ENCODE measurements around the gene WASF2. TPM values are rescaled to one million over a fixed set of nuclear protein-coding genes. Genes with fewer than 3 reads are reported as not detected.
"Not testable (repeated sequence)": the region's sequence is repeated elsewhere in the genome, so short reads cannot be mapped to it uniquely, and the experiment has no call there.

WASF2 gene
- total RNA-seq, 1 donor from 2014 or later, result 59.1 TPM

DNA sequence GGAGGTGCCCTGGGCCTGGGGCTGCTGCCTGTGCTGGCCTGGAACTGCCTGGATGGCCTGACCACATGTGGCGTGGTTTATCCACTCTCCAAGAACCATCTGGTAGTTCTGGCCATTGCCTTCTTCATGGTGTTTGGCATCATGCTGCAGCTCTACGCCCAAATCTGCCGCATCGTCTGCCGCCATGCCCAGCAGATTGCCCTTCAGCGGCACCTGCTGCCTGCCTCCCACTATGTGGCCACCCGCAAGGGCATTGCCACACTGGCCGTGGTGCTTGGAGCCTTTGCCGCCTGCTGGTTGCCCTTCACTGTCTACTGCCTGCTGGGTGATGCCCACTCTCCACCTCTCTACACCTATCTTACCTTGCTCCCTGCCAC lies 95.7 kb downstream of the WASF2 start:
- intact Hi-C loops (cut with micrococcal nuclease), result no loop called here
- DNase-seq (no peak), ATAC-seq (no peak)

DNA sequence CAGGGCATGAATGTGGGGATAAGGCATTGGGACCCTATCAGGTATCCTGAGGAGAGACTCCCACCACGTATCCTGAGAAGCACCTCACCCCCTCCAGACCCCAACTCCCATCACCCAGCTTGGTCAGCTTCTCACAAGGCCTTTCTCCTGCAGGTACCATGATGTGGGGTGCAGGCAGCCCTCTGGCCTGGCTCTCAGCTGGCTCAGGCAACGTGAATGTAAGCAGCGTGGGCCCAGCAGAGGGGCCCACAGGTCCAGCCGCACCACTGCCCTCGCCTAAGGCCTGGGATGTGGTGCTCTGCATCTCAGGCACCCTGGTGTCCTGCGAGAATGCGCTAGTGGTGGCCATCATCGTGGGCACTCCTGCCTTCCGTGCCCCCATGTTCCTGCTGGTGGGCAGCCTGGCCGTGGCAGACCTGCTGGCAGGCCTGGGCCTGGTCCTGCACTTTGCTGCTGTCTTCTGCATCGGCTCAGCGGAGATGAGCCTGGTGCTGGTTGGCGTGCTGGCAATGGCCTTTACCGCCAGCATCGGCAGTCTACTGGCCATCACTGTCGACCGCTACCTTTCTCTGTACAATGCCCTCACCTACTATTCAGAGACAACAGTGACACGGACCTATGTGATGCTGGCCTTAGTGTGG lies 96.2 kb downstream of the WASF2 start:
- intact Hi-C loops (cut with micrococcal nuclease), result no loop called here
- no peak for DNase-seq
- ATAC-seq, result no peak

DNA sequence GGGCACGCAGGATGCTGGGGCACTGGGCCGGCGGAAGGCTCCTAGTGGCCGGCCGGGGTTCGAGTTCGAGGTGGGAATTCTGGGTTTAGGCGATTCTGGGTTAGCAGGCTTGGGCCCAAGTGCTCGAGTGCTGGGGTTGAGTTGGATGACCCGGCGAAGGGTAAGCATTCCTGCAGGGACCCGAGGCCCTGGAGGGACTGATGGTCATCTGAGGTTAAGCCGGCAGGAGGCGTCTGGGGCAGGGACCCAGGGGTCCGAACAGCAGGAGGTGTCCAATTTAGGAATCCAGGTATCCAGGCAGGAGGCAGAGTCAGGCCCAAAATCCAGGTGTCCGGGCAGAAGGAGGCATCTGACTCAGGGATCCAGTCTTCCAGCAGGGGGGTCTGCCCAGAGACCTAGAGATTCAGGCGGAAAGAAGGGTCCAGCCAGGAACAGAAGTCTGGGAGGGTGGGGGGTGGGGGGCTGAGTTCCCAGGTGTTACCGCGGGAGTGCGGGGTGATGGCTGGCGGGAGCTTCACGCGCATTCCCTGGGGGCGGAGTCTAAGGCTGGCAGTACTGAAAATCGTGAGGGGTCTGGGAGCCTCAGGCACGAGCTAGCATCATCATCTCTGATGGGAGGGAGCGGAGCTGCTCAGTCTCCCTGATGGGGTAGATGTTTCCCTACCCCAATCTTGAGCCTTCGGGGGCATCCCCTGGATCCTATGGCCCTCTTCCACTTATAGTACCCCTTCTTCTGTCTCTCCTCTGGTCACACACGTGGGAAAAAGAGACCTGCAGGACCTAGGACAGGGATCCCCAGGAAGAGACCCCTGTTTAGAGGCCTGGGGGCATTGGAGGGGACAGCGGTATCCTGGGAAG lies 97.0 kb downstream of the WASF2 start:
- ATAC-seq (no peak), DNase-seq (no peak)
- intact Hi-C loops (cut with micrococcal nuclease), result no loop called here

DNA sequence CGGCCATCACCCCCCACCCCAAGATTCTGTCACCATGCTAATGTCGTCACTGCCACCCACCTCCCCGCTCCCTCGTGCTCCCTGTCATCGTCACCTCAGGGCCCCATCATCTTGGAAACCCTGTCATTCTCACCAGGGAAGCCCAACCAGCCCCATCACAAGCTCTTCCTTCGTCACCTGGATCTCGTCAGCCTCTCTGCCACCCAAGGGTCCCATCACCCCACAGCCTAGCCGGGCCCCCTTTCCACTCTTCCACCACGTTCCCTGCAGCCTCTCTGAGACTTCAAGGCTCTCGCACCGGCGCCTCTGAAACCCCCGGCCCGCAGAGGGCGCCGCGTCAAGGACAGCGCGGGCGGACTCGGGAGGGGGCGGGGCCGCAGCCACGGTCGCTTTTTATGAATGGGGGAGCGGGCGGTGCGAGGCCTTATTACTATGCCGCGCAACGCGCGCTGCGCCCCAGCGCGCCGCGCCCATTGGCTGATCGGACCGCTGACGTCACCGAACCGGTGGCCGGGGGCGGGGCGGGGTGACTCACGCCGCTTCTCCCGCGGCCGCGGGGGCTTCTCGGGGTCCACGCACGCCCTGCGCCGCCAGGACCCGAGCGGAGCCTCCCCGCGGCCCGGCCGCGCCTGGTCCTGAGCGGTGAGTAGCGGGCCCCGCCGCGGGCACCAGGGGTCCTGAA lies 97.7 kb downstream of the WASF2 start, which contains the start of gene GPR3:
Gene GPR3, plus strand, starts transcription at position 527 of the 682 bp plus-strand sequence. CDS start 1,177 bp downstream, outside the sequence.
- ATAC-seq (peak; percentile 89), DNase-seq (peak; percentile 96)
- intact Hi-C loops (cut with micrococcal nuclease), result no loop called here

DNA sequence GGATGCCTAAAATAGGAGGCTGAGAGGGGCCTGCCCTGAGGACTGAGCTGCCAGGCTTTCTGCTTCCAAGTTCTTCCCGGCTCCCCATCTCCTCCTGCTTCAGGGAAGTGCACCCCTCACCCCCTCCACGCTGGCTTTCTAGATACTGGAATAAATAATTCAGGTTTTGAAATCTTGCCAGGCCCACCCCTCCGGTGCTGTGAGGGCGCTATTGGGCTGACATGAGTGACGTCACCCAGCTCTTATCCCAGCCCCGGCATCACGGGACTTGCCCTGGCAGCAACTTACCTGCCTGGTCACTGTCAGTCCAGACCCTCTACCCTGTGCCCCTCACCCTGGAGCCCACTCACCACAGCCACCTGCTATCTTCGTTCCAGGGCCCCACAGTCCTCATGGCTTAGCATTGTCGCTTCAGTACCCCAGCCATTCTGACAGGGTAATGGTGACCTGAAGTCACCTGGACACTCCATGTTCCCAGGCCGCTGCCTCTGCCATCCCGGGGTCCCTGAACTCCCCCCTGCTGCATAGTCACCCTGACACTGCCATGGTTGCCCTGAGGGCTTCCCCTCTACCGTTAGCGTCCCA lies 98.4 kb downstream of the WASF2 start:
- intact Hi-C loops (cut with micrococcal nuclease), result no loop called here
- DNase-seq, result peak; percentile 65
- ATAC-seq, result peak; percentile 60

DNA sequence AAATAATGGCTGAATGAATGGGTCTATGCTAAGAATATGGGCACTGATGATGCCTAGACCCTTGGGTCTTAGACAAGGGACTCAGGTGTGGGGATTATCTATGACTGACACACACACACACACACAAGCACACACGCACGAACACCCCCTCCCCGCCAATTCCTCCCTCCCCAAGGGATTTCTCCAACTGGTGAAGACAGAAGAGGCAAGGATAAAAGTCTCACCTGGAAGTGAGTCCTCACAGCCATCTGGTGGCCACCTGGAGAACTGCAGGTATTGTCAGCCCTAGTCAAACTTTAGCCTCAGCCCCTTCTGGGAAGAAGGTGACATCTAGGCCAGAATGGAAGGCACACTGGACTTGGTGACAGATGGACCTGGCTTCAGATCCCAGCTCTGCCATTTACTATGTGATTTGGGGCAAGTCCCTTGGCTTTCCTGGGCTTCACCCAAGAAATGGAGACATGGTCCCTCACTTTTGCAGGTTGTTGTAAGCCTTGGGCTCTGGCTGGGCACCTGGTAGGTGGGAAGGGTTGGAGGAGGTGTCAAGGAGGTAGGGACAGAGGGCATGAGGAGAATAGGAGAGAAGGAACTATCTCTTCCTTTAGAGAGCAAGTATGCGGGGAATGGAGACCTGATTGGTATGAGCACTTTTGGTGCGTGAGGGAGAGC lies 101.5 kb downstream of the WASF2 start:
- peak; percentile 79 for DNase-seq
- no peak for ATAC-seq
- intact Hi-C loops (cut with micrococcal nuclease), result no loop called here

DNA sequence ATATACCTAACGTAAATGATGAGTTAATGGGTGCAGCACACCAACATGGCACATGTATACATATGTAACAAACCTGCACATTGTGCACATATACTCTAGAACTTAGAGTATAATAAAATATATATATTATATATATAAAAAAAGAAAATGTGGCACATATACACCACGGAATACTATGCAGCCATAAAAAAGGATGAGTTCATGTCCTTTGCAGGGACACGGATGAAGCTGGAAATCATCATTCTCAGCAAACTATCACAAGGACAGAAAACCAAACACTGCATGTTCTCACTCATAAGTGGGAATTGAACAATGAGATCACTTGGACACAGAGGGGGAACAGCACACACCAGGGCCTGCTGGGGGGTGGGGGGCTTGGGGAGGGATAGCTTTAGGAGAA lies 105.2 kb downstream of the WASF2 start:
- ATAC-seq; intact Hi-C loops (cut with micrococcal nuclease); DNase-seq: not testable (repeated sequence)

DNA sequence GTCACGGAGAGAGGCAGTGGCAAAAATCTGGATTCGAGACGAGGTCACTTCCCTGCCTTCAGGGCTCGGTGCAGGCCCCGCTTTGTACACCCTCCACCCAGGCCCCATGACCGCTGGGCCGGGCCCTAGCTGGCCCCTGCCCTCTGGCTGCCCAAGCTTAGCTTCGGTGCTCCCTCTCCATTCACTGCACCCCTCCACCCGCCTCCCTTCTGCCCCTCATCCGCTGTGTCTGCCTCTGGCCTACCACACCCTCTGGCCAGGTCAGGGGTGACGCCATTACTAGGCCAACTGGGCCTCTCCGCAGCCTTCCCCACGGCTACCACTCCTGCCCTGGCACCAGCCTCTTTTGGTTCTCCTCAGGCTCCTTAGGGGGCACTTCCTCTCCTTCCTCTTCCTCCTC lies 106.3 kb downstream of the WASF2 start:
- intact Hi-C loops (cut with micrococcal nuclease), result no loop called here
- DNase-seq (no peak), ATAC-seq (no peak)

DNA sequence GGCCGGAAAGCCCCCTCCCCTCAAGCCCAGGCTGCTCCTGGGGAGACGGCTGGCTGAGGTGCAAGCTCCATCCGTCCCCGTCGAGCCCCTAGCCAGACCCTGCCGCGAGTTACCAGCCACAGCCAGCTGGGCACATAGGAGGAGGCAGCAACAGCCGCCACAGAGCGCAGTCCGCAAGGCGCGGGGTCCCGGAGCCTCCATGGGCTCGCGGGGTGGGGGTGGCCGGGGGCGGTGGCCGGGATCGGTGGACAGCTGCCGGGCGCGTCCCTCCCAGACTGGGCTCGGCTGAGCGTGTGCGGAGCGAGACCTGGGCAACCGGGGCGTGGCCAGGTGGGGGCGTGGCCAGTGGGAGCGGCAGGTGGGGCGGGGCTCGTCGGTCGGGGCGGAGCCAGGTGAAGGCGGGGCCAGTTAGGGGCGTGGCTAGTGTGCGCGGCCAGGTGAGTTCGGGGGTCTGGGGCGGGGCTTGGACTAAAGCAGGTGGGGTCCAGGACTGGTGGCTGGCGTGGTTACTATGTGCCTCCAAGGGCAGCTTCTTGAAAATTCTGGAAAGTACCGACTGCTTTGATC lies 106.8 kb downstream of the WASF2 start, which contains the start of gene CD164L2:
Gene CD164L2, minus strand, starts transcription at position 295 of the 567 bp plus-strand sequence. Its CDS starts 94 bp downstream, at position 201.
- DNase-seq (no peak), ATAC-seq (no peak)
- intact Hi-C loops (cut with micrococcal nuclease), result no loop called here

DNA sequence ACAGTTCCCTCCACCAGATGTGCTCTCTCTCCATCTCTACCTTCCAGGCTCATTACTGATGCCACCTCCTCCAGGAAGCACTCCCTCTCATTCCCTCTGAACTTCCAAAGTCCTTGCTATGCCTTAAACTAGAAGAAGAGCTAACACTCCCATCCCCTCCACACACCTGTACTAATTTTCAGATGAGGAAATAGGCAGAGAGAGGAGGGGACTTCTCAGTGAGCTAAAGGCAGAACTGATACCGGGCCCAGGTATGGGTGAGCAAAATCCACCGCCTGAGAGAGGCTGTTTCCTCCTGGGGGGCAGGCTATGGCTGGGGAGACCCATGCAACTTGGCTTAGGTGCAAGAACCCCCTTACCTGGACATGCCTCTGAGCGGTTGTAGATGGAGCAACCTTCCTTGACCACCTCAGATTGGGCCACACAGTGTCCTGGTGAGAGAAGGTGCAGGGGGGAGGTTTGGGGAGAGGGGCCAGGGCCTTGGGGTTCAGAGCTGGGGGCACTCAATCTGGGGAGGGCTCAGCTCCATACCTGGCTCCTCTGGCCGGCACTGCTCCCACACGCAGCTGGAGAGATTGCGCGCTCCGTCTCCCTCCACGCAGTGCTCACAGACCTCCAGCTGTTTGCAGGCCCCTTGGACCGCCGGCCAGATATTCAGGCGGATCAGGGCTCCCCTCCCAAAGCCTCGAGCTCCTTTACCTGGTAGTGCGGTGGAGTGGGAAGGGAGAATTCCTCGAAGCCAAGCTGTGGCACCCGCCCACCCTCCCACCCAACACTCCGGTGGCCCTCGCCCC lies 107.8 kb downstream of the WASF2 start:
- intact Hi-C loops (cut with micrococcal nuclease), result no loop called here
- ATAC-seq (no peak), DNase-seq (no peak)

DNA sequence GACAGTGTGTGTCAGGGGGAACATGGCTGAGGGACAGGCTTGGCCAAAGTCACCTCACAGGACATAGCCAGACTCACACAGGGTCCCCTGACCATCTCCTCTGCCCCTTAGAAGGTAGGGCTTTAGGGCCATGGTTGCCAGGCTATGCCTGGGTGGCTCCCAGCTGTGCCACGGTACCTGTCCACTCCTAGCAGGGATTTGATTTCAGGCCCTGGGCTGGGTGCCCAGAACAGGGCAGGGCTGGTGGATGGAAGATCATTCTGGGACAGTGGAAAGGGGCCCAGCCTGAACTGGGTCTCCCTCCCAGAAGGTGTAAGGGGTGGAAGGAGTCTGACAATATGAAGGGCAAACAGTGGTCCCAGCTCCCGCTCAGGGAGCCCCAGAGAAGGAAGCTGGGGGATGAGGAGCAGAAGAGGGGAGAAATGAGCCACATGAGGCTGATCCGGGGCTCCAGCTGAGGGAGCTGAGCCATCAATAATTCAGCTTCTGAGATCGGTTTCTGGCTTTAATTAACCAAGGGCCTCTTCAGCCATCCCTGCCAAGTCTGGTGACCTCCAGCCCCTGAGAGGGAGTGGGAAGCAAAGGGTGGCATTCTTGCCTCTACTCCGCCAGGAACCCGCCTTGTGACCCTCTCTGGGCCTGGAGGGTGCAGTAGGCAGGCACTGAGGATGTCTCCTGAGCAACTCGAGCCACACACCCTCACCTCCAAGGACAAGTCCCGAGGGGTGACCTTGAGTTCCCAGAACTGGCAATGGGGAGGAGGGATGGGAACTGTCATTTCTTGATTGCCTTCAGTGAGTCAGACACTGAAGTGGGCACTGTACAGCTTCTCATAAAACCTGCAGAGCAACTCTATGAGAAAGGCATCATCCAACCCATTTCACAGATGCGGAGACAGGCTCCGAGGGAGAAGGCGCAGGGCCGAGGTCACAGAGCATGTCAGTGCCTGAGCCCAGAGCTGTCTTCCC lies 108.9 kb downstream of the WASF2 start:
- ATAC-seq (peak; percentile 62), DNase-seq (no peak)
- intact Hi-C loops (cut with micrococcal nuclease), result no loop called here

DNA sequence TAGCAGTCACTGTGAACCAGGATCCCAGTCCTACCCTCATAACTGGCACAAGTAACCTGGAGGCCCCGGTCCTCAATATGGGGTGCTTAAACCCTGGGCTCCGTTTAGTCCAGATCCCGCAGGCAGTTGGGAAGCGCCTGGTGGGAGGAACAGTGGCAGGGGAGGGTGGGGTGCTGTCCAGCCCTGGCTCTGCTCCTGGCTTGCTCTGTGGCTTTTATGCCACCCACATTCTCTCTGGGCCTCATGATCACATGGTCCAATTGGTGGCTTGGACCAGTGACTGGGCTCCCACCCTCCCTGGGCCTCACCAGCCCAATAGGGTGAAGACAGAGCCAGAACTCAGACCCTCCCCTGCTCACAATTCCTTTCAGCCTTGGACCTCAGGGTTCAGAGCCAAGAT lies 109.7 kb downstream of the WASF2 start:
- intact Hi-C loops (cut with micrococcal nuclease), result no loop called here
- ATAC-seq (no peak), DNase-seq (no peak)

DNA sequence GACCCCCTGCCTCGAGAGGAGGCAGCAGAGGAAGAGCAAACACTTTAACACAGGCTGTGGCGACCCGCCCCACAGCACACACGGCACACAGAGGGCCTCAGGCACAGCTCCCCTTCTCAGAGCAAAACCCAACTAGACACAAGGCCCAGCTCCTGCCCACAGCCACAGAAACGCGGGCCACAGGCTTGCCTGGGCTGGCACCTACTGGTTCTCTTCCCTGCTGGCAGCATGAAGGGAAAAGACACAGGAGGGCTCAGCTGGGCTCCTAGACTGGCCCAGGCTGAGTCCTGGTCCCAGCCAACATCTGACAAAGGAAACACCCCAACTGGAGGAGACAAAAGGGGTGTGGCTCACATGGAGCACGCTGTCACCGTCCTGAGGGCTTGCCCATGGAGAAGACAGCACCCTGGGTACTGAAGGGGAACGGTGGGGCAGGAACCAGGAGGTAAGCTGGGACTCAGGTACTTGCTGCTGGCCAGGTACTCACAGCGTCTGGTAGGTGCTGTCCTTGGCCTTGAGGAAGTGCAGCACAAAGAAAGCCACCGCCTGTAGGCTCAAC lies 110.3 kb downstream of the WASF2 start:
- intact Hi-C loops (cut with micrococcal nuclease), result no loop called here
- DNase-seq, result no peak
- no peak for ATAC-seq

DNA sequence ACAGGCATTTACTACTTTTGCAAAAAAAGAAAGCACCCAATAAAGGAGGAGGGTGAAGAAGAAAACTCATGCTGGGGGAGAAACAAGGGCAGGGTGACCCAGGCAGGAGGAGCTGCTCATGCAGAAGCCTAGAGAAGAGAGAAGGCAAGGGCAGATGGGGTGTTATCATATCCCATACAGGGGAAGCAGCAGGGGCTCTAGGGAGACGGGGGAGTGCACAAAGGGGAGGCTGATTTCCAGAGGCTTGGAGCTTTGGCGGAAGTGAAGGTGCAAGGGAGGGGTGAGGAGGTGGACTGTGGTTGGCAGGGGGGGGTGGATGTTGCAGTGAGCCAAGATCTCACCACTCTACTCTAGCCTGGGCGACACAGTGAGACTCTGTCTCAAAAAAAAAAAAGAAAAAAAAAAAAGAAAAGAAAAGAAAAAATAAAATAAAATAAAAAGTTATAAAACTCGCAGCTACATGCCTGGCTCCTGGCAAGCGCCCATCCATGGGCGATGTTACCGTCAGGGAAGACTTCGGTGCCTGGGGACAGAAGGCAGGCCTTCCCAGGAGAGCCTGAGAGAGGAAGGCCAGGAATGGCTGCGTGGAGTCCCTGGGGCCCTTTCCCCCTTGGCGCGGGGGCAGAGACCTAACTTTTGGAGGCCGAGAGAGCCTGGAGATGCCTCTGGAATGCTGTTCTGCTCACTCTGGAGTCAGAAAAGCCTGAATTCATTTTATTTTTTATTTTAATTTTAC lies 112.0 kb downstream of the WASF2 start:
- DNase-seq, result no peak
- ATAC-seq, result no peak

DNA sequence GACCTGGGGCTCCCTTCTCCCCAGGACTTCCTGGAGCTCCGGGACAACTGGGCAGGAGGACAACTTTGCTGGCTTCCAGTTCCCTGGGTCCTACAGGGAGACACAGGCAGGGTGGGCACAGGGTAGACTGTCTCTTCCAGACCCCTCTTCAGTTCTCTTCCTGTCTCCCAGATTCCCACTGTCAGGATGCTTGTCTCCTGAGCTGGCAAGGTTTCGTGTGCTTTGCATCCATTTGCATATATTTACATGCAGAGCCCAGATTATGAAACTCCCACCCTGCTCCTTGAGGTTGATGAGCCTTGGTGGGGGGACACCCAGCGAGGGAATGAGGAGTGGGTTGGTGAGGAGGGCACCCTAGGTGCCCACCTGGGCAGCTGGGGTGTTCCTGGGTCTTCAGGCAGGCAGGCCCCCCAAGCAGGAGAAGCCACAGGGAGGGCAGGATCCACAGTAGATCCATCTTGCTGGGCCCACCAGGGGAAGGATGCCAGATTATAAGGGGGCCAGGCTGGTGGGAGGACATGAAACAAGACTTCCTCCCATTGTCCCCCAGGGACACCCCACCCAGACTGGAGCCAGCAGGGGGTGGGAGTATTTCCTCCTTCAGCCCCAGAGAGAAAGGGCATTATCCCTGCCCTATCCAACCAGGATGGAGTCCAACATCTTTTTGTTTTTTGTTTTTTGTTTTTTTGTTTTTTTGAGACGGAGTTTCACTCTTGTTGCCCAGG lies 115.4 kb downstream of the WASF2 start, which contains the start of gene FCN3:
Gene FCN3, minus strand, starts transcription at position 463 of the 725 bp plus-strand sequence. Its CDS starts 6 bp downstream, at position 457.
- DNase-seq, result no peak
- peak; percentile 49 for ATAC-seq
- intact Hi-C loops (cut with micrococcal nuclease), result no loop called here

More for the DNA sequence above, 112.0 kb downstream of the WASF2 start:
- intact Hi-C loops (cut with micrococcal nuclease), result no loop called here
